Caco-2 (cell line): Measurements from ENCODE around the gene MOK. TPM values are rescaled to one million over a fixed set of nuclear protein-coding genes. Genes with fewer than 3 reads are reported as not detected.

Experiments used
- BruUV-seq: library from RNA; stranded (reverse); fragments of 400-500 nt; replicated peaks from 2 replicates; lab custom pipeline; 2021; lab: Mats Ljungman, UMichigan
- CTCF ChIA-PET: fragments of 300-600 bp; sonication (Branson Sonifier 250); formaldehyde crosslinking; loops from one replicate; lab custom pipeline; 2022; ENCODE audit warnings: antibody characterized with exemption; lab: Charles Lee
- POLR2A ChIA-PET: fragments of 300-600 bp; sonication (Branson Sonifier 250); formaldehyde crosslinking; loops from one replicate; lab custom pipeline; 2022; ENCODE audit warnings: antibody characterized with exemption; lab: Charles Lee
- DNase-seq, 2 experiments: peaks; one replicate each; pipeline versions ENCODE4 v3.0.0 to v3.0.0-alpha.2; 2020 to 2022
- H3K27me3 ChIP-seq: replicated peaks from 2 replicates; pipeline ENCODE4 v1.6.0; 2011; ENCODE audit warnings: low read length; ENCODE audit not compliant: control insufficient read depth, insufficient read depth
- H3K36me3 ChIP-seq: 2 replicates; pipeline ENCODE4 v1.5.1; 2011; ENCODE audit warnings: low read length; ENCODE audit not compliant: control insufficient read depth, insufficient read depth
- H3K4me1 ChIP-seq: fragments of 250-450 bp; sonication (Bioruptor Pico); 2 replicates; pipeline ENCODE4 v1.5.1; 2020; ENCODE audit warnings: mild to moderate bottlenecking
- H3K4me3 ChIP-seq: 2 replicates; pipeline ENCODE4 v1.5.1; 2011; ENCODE audit warnings: low read depth, mild to moderate bottlenecking, control low read depth, low read length
- H3K9me3 ChIP-seq: fragments of 250-450 bp; sonication (Bioruptor Pico); 2 replicates; pipeline ENCODE4 v1.5.1; 2020; ENCODE audit warnings: mild to moderate bottlenecking, moderate library complexity
- H3K27ac Mint-ChIP-seq: one replicate; pipeline ENCODE4 v1.8.0; 2022; ENCODE audit warnings: mixed read lengths; ENCODE audit not compliant: unreplicated experiment
- H3K27me3 Mint-ChIP-seq: one replicate; pipeline ENCODE4 v1.8.0; 2022; ENCODE audit warnings: mixed read lengths; ENCODE audit not compliant: insufficient read depth, unreplicated experiment
- H3K36me3 Mint-ChIP-seq: one replicate; pipeline ENCODE4 v1.8.0; 2022; ENCODE audit warnings: mild to moderate bottlenecking, mixed read lengths; ENCODE audit not compliant: insufficient read depth, unreplicated experiment
- H3K4me1 Mint-ChIP-seq: one replicate; pipeline ENCODE4 v1.8.0; 2022; ENCODE audit warnings: low read depth, mixed read lengths; ENCODE audit not compliant: unreplicated experiment
- H3K4me3 Mint-ChIP-seq: one replicate; pipeline ENCODE4 v1.8.0; 2022; ENCODE audit warnings: mild to moderate bottlenecking, moderate library complexity, mixed read lengths; ENCODE audit not compliant: unreplicated experiment
- H3K9me3 Mint-ChIP-seq: one replicate; pipeline ENCODE4 v1.8.0; 2022; ENCODE audit warnings: mixed read lengths; ENCODE audit not compliant: unreplicated experiment
- intact Hi-C: fragments of 100-400 bp; cut with micrococcal nuclease; formaldehyde crosslinking; loops from one replicate; pipeline ENCODE4 v1.10.0; 2022; ENCODE audit not compliant: unreplicated experiment
- total RNA-seq: library from RNA; stranded (reverse); gene quantifications from 2 replicates; pipeline ENCODE4 v1.2.3, GENCODE V29; 2022
- TF ChIP-seq, protein P1 (sequence below), 2 experiments: fragments of 200-600 bp in 1 of 2; IDR thresholded peaks; 1 replicate in 1 of 2; 2 replicates in 1 of 2; pipeline versions ENCODE4 v1.5.1 to v1.8.0; 2011 to 2022; ENCODE audit warnings: antibody characterized with exemption in 1 of 2, control low read depth in 1 of 2, inconsistent platforms in 1 of 2, low read depth in 1 of 2, low read length in 1 of 2, mild to moderate bottlenecking in 1 of 2, moderate library complexity in 1 of 2; ENCODE audit not compliant: insufficient read depth in 1 of 2, severe bottlenecking in 1 of 2, unreplicated experiment in 1 of 2

MOK gene
- total RNA-seq, 1 experiment from 2014 or later: 1.4 TPM

DNA sequence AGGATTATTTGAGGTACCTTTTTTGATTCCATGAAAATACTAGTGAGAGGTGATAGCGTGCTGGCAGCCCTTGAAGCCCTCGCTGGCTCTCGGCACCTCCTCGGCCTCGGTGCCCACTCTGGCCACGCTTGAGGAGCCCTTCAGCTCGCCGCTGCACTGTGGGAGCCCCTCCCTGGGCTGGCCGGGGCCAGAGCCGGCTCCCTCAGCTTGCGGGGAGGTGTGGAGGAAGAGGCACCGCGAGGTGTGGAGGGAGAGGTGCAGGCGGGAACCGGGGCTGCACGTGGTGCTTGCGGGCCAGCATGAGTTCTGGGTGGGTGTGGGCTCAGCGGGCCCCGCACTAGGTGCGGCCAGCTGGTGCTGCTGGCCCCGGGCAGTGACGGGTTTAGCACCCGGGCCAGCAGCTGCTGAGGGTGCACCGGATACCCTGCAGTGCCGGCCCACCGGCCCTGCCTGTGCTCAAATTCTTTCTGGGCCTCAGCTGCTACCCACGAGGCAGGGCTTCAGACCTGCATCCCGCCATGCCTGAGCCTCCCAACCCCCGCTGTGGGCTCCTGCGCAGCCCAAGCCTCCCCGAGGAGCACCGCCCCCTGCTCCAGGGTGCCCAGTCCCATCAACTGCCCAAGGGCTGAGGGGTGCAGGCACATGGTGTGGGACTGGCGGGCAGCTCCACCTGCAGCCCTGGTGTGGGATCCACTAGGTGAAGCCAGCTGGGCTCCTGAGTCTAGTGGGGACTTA lies 7.4 kb downstream of the MOK start:
- TF ChIP-seq, protein P1, sequence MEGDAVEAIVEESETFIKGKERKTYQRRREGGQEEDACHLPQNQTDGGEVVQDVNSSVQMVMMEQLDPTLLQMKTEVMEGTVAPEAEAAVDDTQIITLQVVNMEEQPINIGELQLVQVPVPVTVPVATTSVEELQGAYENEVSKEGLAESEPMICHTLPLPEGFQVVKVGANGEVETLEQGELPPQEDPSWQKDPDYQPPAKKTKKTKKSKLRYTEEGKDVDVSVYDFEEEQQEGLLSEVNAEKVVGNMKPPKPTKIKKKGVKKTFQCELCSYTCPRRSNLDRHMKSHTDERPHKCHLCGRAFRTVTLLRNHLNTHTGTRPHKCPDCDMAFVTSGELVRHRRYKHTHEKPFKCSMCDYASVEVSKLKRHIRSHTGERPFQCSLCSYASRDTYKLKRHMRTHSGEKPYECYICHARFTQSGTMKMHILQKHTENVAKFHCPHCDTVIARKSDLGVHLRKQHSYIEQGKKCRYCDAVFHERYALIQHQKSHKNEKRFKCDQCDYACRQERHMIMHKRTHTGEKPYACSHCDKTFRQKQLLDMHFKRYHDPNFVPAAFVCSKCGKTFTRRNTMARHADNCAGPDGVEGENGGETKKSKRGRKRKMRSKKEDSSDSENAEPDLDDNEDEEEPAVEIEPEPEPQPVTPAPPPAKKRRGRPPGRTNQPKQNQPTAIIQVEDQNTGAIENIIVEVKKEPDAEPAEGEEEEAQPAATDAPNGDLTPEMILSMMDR (IDR thresholded peaks at IDR 0.05; ENCODE audit: insufficient read depth in 1 of 2, low read depth in 1 of 2, low read length in 1 of 2, severe bottlenecking in 1 of 2, unreplicated experiment in 1 of 2): no peak
- POLR2A ChIA-PET: interaction anchor here (0.6 kb wide), 1 partner anchor 19 kb away, joined by 3 read pairs; no protein-coding TSS in a partner anchor
- Histone ChIP-seq H3K36me3 (no peaks in the 10 kb centered on the region), H3K27me3 (no peaks in the 10 kb centered on the region), H3K9me3 (no peaks in the 10 kb centered on the region), H3K4me1 (no peaks in the 10 kb centered on the region), H3K4me3 (no peak overlapping the region)
- Mint-ChIP-seq H3K36me3 (no peaks in the 10 kb centered on the region), H3K27me3 (no peaks in the 10 kb centered on the region), H3K4me1 (no peaks in the 10 kb centered on the region), H3K4me3 (no peak overlapping the region), H3K9me3 (no peaks in the 10 kb centered on the region), H3K27ac (no peak overlapping the region)
- intact Hi-C loops: no loop called here
- no peak for DNase-seq
- CTCF ChIA-PET: no interaction called here
- no TSS peak for BruUV-seq

GRCh38 chr14:102295270-102295669 lies 9.7 kb downstream of the MOK start:
- Mint-ChIP-seq H3K36me3 (no peaks in the 10 kb centered on the region), H3K9me3 (no peaks in the 10 kb centered on the region), H3K4me3 (no peak overlapping the region), H3K4me1 (no peaks in the 10 kb centered on the region), H3K27me3 (no peaks in the 10 kb centered on the region), H3K27ac (no peak overlapping the region)
- Histone ChIP-seq H3K36me3 (no peaks in the 10 kb centered on the region), H3K9me3 (no peaks in the 10 kb centered on the region), H3K4me1 (no peaks in the 10 kb centered on the region), H3K27me3 (no peaks in the 10 kb centered on the region), H3K4me3 (no peak overlapping the region)
- TF ChIP-seq, protein P1 (IDR thresholded peaks at IDR 0.05; ENCODE audit: insufficient read depth in 1 of 2, low read depth in 1 of 2, low read length in 1 of 2, severe bottlenecking in 1 of 2, unreplicated experiment in 1 of 2): peak in 1 of 2 experiments; percentile 44
- intact Hi-C loops: no loop called here
- DNase-seq: no peak
- ChIA-PET CTCF (no interaction called here), POLR2A (no interaction called here)
- no TSS peak for BruUV-seq

GRCh38 chr14:102293781-102294180 lies 11.2 kb downstream of the MOK start:
- TF ChIP-seq, protein P1 (IDR thresholded peaks at IDR 0.05; ENCODE audit: insufficient read depth in 1 of 2, low read depth in 1 of 2, low read length in 1 of 2, severe bottlenecking in 1 of 2, unreplicated experiment in 1 of 2): no peak
- H3K4me3 Mint-ChIP-seq: no peak overlapping the region
- no peak overlapping the region for H3K4me3 ChIP-seq
- no peak for DNase-seq
- no peaks in the 10 kb centered on the region for H3K36me3 Mint-ChIP-seq
- H3K27me3 Mint-ChIP-seq: no peaks in the 10 kb centered on the region
- no TSS peak for BruUV-seq
- ChIA-PET POLR2A (no interaction called here), CTCF (no interaction called here)
- no peaks in the 10 kb centered on the region for H3K27me3 ChIP-seq
- no peak overlapping the region for H3K27ac Mint-ChIP-seq
- no peaks in the 10 kb centered on the region for H3K4me1 ChIP-seq
- no peaks in the 10 kb centered on the region for H3K36me3 ChIP-seq
- H3K4me1 Mint-ChIP-seq: no peaks in the 10 kb centered on the region
- no peaks in the 10 kb centered on the region for H3K9me3 ChIP-seq
- H3K9me3 Mint-ChIP-seq: no peaks in the 10 kb centered on the region
- intact Hi-C loops: no loop called here
